ENCODE results near the gene SNAPC5. TPM values are rescaled to one million over a fixed set of nuclear protein-coding genes. Genes with fewer than 3 reads are reported as not detected.

Gene SNAPC5
- total and polyA plus RNA-seq, 2 of the 8 experiments (the other 6 are each of a cell fraction or from before 2014, with no cell fraction given) = 18.7 to 23.1 TPM

- Histone ChIP-seq H3K23ac (ENCODE audit: insufficient read length) (no peak overlapping the region), H4K91ac (replicated peaks; ENCODE audit: insufficient read length, low read length) (no peak overlapping the region), H2BK12ac (ENCODE audit: low read depth, low read length) (no peak overlapping the region), H3K79me1 (ENCODE audit: low read depth, low read length) (peaks cover 4% of the 10 kb centered on the region), H2AK5ac (ENCODE audit: low read depth, low read length) (no peak overlapping the region), H3K79me2 (ENCODE audit: control insufficient read depth in 1 of 2, insufficient read depth in 2 of 2, low read length in 2 of 2) (peaks cover 15 to 48% of the 10 kb centered on the region in 2 experiments), H2BK20ac (ENCODE audit: low read length) (no peak overlapping the region), H4K5ac (ENCODE audit: insufficient read length, low read depth, low read length) (no peak overlapping the region), H3K4ac (replicated peaks; ENCODE audit: insufficient read length, low read depth, low read length) (no peak overlapping the region), H2BK5ac (ENCODE audit: low read depth, low read length) (no peak overlapping the region), H3K36me3 (ENCODE audit: control insufficient read depth in 2 of 4, insufficient read depth in 4 of 4, low read length in 3 of 4) (peaks cover 0 to 17% (median under 1%) of the 10 kb centered on the region in 4 experiments; a peak in 6 of 8 replicates), H4K20me1 (replicated peaks in 1 of 2; ENCODE audit: control insufficient read depth in 1 of 2, insufficient read depth in 2 of 2, low read length in 2 of 2) (no peaks in the 10 kb centered on the region), H3K14ac (ENCODE audit: insufficient read length) (no peak overlapping the region), H3K4me2 (ENCODE audit: insufficient read depth in 1 of 2, low read depth in 2 of 2, low read length in 2 of 2) (no peak overlapping the region), H3K27me3 (replicated peaks in 1 of 4; ENCODE audit: control insufficient read depth in 3 of 4, extremely low read depth in 1 of 4, insufficient read depth in 3 of 4, low read length in 3 of 4) (no peaks in the 10 kb centered on the region), H2BK120ac (replicated peaks; ENCODE audit: low read depth, low read length) (no peak overlapping the region), H3K9me3 (ENCODE audit: insufficient read depth in 2 of 2, low read depth in 1 of 2, low read length in 1 of 2) (no peaks in the 10 kb centered on the region), H3K4me3 (ENCODE audit: extremely low read depth in 1 of 4, insufficient read depth in 2 of 4, low read depth in 3 of 4, low read length in 4 of 4) (no peak overlapping the region), H2BK15ac (ENCODE audit: low read length) (no peak overlapping the region), H3K27ac (ENCODE audit: low read depth, low read length) (no peak overlapping the region), H3K56ac (replicated peaks; ENCODE audit: insufficient read length, low read depth, low read length) (no peak overlapping the region), H4K8ac (ENCODE audit: extremely low read depth, insufficient read depth, low read length) (no peak overlapping the region), H3K4me1 (replicated peaks in 1 of 4; ENCODE audit: control insufficient read depth in 3 of 4, insufficient read depth in 4 of 4, low read length in 3 of 4) (no peaks in the 10 kb centered on the region), H3K23me2 (ENCODE audit: low read depth, low read length) (peaks cover 9% of the 10 kb centered on the region), H3K9ac (replicated peaks in 1 of 4; ENCODE audit: extremely low read depth in 1 of 4, low read depth in 3 of 4, low read length in 3 of 4) (no peak overlapping the region), H2AFZ (ENCODE audit: low read length) (no peak overlapping the region), H3K18ac (ENCODE audit: extremely low read depth, low read length) (no peak overlapping the region)
- no peak for FAIRE-seq
- CTCF ChIA-PET (ENCODE audit: partially characterized antibody) = interaction anchor here (2.4 kb wide), 1 partner anchor 10 kb away, joined by 16 read pairs; the partner anchor contains the start of gene SNAPC5
- POLR2A ChIA-PET (ENCODE audit: partially characterized antibody) = interaction anchor here (2.1 to 3.8 kb wide), 2 partner anchors 9 to 10 kb away, joined by 9 to 45 read pairs; partner anchors contain the start of gene SNAPC5
- WGBS, 2 experiments (ENCODE audit: extremely low coverage in 1 of 2, insufficient coverage in 1 of 2, insufficient read length in 1 of 2, insufficient replicate concordance in 2 of 2, low coverage in 1 of 2, low lambda C conversion rate in 2 of 2, missing lambda C conversion rate in 1 of 2) = 88% methylated on average over 3 of the region's 3 CpGs; no CpG with 5 or more reads in 1 of the 2 experiments
- no peak for DNase-seq (ENCODE audit: low read depth in 1 of 2, low spot score in 2 of 2)
- TF ChIP-seq HDAC2 (IDR thresholded peaks at IDR 0.05; ENCODE audit: borderline replicate concordance in 1 of 2, low read depth in 2 of 2, low read length in 2 of 2) = no peak
- no peak for TF ChIP-seq SP4 (IDR thresholded peaks at IDR 0.05; ENCODE audit: low read length)
- no peak for TF ChIP-seq CHD1 (IDR thresholded peaks at IDR 0.05; ENCODE audit: low read depth, low read length)
- no peak for TF ChIP-seq USF2 (IDR thresholded peaks at IDR 0.05; ENCODE audit: low read length)
- no peak for TF ChIP-seq GABPA (IDR thresholded peaks at IDR 0.05; ENCODE audit: borderline replicate concordance, insufficient read depth, low read length)
These were observed 10.8 kb upstream of the SNAPC5 start for GRCh38 chr15:66508293-66508883.
